ENCODE data around the gene AZGP1.
"Not testable (repeated sequence)": the region's sequence is repeated elsewhere in the genome, so short reads cannot be mapped to it uniquely, and the experiment has no call there.

The AZGP1 gene

DNA sequence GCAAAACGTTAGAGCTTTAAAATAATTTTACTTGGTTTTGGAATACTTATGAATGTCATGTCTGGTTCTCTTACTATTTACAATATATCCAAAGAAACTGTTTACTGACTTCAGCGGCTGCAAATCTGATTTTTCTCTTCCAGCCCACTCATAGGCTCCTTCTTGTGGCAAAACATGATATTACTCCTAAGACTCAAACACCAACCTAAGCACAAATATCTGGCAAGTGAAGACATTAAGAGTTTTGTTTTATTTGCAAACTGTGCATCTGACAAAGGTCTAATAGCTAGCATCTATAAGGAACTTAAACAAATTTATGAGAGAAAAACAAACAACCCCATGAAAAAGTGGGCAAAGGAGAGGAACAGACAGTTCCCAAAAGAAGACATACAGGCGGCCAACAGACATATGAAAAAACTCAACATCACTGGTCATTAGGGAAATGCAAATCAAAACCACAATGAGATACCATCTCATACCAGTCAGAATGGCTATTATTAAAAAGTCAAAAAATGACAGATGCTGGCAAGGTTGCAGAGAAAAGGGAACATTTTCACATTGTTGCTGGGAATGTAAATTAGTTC, 26.1 kb downstream of the AZGP1 start:
- H3K27ac ChIP-seq: peak overlapping the region; percentile 53
- peak; percentile 82 for TF ChIP-seq CTCF (conservative IDR thresholded peaks at IDR 0.05)

- no peak overlapping the region for H3K27ac ChIP-seq
- TF ChIP-seq CTCF (conservative IDR thresholded peaks at IDR 0.05): no peak
Measured at GRCh38 chr7:99947608-99948007, 28.2 kb downstream of the AZGP1 start.

DNA sequence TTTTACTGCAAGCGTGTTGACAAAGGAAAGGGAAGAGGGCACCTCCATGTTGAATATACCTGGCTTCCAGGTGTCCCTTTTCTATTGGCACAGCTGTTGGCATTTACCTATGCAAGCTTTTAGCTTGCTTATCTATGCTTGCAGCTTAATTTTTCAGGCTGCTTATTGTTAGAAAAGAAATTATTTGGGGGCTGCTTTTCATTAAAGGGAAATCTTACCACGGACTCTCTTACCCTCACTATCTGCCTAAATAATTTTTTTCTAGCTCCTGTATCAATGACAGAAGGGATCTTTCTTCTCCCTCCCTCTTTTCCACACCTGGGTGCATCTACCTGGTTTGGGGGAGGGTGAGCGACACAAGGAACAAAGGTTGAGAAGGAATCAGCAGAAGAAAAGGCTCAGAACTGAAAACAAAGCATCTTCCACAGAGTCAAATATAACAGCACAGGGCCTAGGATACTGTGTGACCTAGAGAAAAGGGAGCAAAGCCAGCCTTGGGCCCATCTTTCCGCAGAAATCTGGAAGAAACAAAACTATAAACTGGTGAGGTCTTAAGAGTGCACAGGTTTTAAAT, 31.2 kb downstream of the AZGP1 start:
- TF ChIP-seq CTCF (conservative IDR thresholded peaks at IDR 0.05): no peak
- H3K27ac ChIP-seq: no peak overlapping the region

- H3K27ac ChIP-seq: no peak overlapping the region
- TF ChIP-seq CTCF (conservative IDR thresholded peaks at IDR 0.05): no peak
Measured at GRCh38 chr7:99943641-99944496, 32.0 kb downstream of the AZGP1 start.

GRCh38 chr7:99938296-99938695, 37.5 kb downstream of the AZGP1 start:
- TF ChIP-seq CTCF (conservative IDR thresholded peaks at IDR 0.05): no peak

GRCh38 chr7:99935009-99935408, 40.8 kb downstream of the AZGP1 start:
- H3K27ac ChIP-seq: not testable (repeated sequence)

More at GRCh38 chr7:99938296-99938695, 37.5 kb downstream of the AZGP1 start:
- no peak overlapping the region for H3K27ac ChIP-seq

DNA sequence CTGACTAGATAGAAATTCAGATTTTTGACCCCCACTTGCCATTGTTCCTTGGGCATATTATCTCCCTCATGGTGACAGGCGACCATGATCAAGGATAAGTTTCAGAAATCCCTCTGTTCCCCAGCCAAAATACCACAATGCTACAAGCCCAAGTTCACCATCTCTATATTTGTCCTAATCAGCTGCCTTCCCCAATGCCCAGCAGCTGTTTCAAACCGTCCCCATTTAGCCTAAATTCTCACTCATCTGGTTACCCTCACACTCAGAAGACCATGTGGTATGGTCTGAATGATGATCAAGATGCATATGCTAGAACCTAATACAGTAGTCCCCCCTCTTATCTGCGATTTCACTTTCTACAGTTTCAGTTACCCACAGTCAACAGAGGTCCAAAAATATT, 45.5 kb downstream of the AZGP1 start:
- no peak for TF ChIP-seq CTCF (conservative IDR thresholded peaks at IDR 0.05)
- no peak overlapping the region for H3K27ac ChIP-seq

GRCh38 chr7:99929730-99930053, 46.1 kb downstream of the AZGP1 start:
- TF ChIP-seq CTCF (conservative IDR thresholded peaks at IDR 0.05): peak; percentile 47; the same call in 1 of the 2 replicates
- peak overlapping the region; percentile 54 for H3K27ac ChIP-seq
